Sigmoid colon (tissue), 7 donors: ENCODE results near the gene THAP10. TPM values are rescaled to one million over a fixed set of nuclear protein-coding genes. Genes with fewer than 3 reads are reported as not detected.

Experiments used
- DNase-seq: peaks from one replicate; pipeline ENCODE4 v3.0.0-alpha.2; 2019
- H3K27ac ChIP-seq, 4 donors: fragments of 200-600 bp; sonication (generic); one replicate each; pipeline ENCODE4 v1.5.1; 2016 to 2019; ENCODE audit warnings: mild to moderate bottlenecking in 1 of 4
- H3K27me3 ChIP-seq, 3 donors: fragments of 200-600 bp; sonication (generic); one replicate each; pipeline ENCODE4 v1.5.1; 2019; ENCODE audit warnings: mild to moderate bottlenecking in 1 of 3
- H3K36me3 ChIP-seq, 4 donors: fragments of 200-600 bp; sonication (generic); one replicate each; pipeline ENCODE4 v1.5.1; 2016 to 2019
- H3K4me1 ChIP-seq, 4 donors: fragments of 200-600 bp; sonication (generic); one replicate each; pipeline ENCODE4 v1.5.1; 2017 to 2019
- H3K4me3 ChIP-seq, 4 donors: fragments of 200-600 bp; sonication (generic); one replicate each; pipeline ENCODE4 v1.5.1; 2017 to 2019; ENCODE audit warnings: mild to moderate bottlenecking in 2 of 4, moderate library complexity in 1 of 4
- H3K9me3 ChIP-seq, 4 donors: fragments of 200-600 bp in 3 of 4; sonication (generic) in 3 of 4; one replicate each; pipeline versions ENCODE4 v1.5.1 to v1.6.1; 2013 to 2019
- EP300 ChIP-seq, 4 donors: sonication (generic); formaldehyde crosslinking; IDR thresholded peaks; one replicate each; pipeline ENCODE4 v1.6.1; 2017; ENCODE audit warnings: antibody characterized with exemption in 4 of 4
- POLR2A ChIP-seq, 2 donors: fragments of 450-650 bp; IDR thresholded peaks; one replicate each; pipeline ENCODE4 v1.6.1; 2016; ENCODE audit warnings: antibody characterized with exemption in 2 of 2, mild to moderate bottlenecking in 2 of 2, moderate library complexity in 2 of 2
- POLR2AphosphoS5 ChIP-seq, 4 donors: sonication (generic); formaldehyde crosslinking; IDR thresholded peaks; one replicate each; pipeline ENCODE4 v1.6.1; 2017; ENCODE audit warnings: antibody characterized with exemption in 4 of 4
- WGBS, 2 donors: extraction: QIAGEN DNeasy Blood & Tissue Kit; methylation state at CpG; one replicate each; pipeline ENCODE4 v1.1.7; 2013; 5-methylcytosine and 5-hydroxymethylcytosine counted together
- intact Hi-C: fragments of 100-400 bp; cut with DNase I; formaldehyde crosslinking; loops from one replicate; pipeline ENCODE4 v1.15.1; 2023
- polyA plus RNA-seq, 3 donors: library from polyadenylated mRNA; stranded (reverse); fragments of 200-250 nt; gene quantifications; one replicate each; pipeline ENCODE4 v1.2.3, GENCODE V29; 2013
- total RNA-seq, 4 donors: library from RNA; depleted of rRNA; stranded (reverse); fragments of >200 nt; gene quantifications; one replicate each; pipeline ENCODE4 v1.1.0, GENCODE V29; 2016
- TF ChIP-seq, protein P1 (sequence below), 4 experiments: fragments of 450-650 bp in 3 of 4; fragments of 200-600 bp in 1 of 4; IDR thresholded peaks; one replicate each; pipeline ENCODE4 v1.5.1; 2016 to 2019; ENCODE audit warnings: antibody characterized with exemption in 4 of 4, mild to moderate bottlenecking in 3 of 4, moderate library complexity in 2 of 4
- donor health status: healthy with polysubstance abuse.
- donor health status: Bipolar disorder and iron deficiency.
- donor health status: healthy.

The THAP10 gene
- total and polyA plus RNA-seq, 7 donors, result 1.1 to 3.6 (median 2.5) TPM

DNA sequence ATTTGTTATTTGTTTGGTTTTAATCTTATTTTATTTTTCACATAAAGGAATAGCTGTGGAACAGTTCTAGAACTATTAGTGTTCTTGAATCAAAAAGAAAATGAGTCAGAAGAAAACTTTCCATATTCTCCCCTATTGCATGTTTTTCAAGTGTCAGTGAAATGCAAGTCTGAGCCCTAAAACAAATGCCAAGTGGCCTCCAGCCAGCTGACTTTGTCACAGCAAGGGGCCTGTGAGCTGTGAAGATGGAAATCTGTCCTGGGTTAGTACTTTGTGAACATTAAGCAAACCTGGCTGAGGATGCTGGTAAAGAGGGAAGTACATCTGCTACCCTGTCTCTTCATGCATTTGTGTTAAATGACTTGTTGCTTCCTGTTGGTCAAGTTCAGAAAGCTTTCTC lies 14.6 kb upstream of the THAP10 start:
- Histone ChIP-seq H3K9me3 (peaks cover 0 to 6% (median 0%) of the 10 kb centered on the region in 4 donors), H3K4me3 (no peak overlapping the region), H3K27me3 (no peaks in the 10 kb centered on the region), H3K4me1 (no peaks in the 10 kb centered on the region), H3K36me3 (peaks cover 0 to 31% (median 0%) of the 10 kb centered on the region in 4 donors), H3K27ac (no peak overlapping the region)
- TF ChIP-seq POLR2A (IDR thresholded peaks at IDR 0.05) (no peak), EP300 (IDR thresholded peaks at IDR 0.05) (no peak)
- TF ChIP-seq, protein P1, sequence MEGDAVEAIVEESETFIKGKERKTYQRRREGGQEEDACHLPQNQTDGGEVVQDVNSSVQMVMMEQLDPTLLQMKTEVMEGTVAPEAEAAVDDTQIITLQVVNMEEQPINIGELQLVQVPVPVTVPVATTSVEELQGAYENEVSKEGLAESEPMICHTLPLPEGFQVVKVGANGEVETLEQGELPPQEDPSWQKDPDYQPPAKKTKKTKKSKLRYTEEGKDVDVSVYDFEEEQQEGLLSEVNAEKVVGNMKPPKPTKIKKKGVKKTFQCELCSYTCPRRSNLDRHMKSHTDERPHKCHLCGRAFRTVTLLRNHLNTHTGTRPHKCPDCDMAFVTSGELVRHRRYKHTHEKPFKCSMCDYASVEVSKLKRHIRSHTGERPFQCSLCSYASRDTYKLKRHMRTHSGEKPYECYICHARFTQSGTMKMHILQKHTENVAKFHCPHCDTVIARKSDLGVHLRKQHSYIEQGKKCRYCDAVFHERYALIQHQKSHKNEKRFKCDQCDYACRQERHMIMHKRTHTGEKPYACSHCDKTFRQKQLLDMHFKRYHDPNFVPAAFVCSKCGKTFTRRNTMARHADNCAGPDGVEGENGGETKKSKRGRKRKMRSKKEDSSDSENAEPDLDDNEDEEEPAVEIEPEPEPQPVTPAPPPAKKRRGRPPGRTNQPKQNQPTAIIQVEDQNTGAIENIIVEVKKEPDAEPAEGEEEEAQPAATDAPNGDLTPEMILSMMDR (IDR thresholded peaks at IDR 0.05), result no peak
- intact Hi-C loops, result no loop called here
- no peak for DNase-seq

DNA sequence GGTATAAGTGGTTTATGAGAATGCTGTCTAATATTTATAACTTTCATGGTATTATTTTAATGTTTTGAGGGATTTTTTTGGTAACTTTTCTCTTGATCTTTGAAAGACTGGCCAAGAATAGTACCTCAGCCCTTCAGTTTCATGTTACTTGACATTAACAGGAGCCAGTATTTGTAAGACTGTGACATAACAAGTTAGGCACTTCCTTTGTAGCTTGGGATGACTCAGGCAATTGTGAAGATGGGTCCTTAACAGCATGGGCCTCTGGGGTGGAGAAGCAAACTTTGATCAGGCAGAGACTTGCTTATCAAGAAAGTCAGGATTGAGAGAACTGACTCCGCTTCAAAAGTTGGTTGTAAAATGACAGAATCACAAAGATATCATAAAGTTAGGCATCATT lies 9.9 kb upstream of the THAP10 start:
- Histone ChIP-seq H3K27me3 (no peaks in the 10 kb centered on the region), H3K36me3 (peaks cover 0 to 34% (median 0%) of the 10 kb centered on the region in 4 donors), H3K4me1 (no peaks in the 10 kb centered on the region), H3K27ac (no peak overlapping the region), H3K4me3 (no peak overlapping the region), H3K9me3 (no peaks in the 10 kb centered on the region)
- TF ChIP-seq POLR2A (IDR thresholded peaks at IDR 0.05) (no peak), POLR2AphosphoS5 (IDR thresholded peaks at IDR 0.05) (no peak)
- TF ChIP-seq, protein P1 (IDR thresholded peaks at IDR 0.05), result no peak
- DNase-seq, result no peak
- WGBS, 2 donors, result 25 to 85% methylated on average over 1 of the region's 1 CpG
- intact Hi-C loops, result no loop called here

DNA sequence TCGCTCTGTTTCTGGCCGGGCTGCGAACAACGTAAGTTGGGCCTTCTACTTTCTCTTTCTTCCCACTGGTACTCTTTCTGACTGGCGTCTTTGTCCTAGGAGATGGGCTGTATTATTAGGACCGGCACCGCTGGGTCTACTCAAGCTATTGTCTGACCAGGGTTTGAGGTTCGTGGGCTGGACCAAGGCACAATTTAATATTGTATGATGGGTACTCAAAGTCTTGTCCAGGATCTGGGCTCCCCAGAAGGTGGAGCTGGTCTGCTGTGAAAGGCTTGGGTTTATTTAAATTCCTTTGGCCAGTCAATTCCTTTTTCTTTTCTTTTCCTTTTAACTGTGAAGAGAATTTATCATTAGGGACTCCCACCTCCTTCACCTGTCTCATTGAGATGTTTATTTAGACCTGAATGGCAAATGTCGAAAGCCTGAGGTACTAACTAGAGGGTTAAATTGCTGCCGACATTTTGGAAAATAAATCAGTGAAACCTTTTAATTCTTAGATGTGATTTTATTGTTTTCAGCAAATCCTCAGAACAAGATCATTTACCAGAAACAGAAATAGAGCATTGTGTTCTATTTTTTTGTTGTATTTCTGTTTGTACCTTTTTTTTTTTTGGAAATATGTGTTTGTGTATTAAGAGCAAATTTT lies 803 bp upstream of the THAP10 start:
- intact Hi-C loops, result loop anchor here (5.0 kb wide), 3 partner anchors 41 to 549 kb away; partner anchors contain the start of gene LARP6
- peaks cover 0 to 12% (median 0%) of the 10 kb centered on the region in 4 donors for H3K36me3 ChIP-seq
- no peaks in the 10 kb centered on the region for H3K9me3 ChIP-seq
- H3K27me3 ChIP-seq, result no peaks in the 10 kb centered on the region
- peak overlapping the region; percentile 60 to 83 (median 78) for H3K4me3 ChIP-seq
- TF ChIP-seq, protein P1 (IDR thresholded peaks at IDR 0.05), result peak in 3 of 4 experiments; percentile 21 to 35 (median 27)
- no peak for TF ChIP-seq POLR2A (IDR thresholded peaks at IDR 0.05)
- WGBS, 2 donors, result 5 to 7% methylated on average over 10 of the region's 10 CpGs
- no peak for DNase-seq
- peak overlapping the region; percentile 76 to 83 (median 80) for H3K27ac ChIP-seq
- H3K4me1 ChIP-seq, result peaks cover 0 to 22% (median 16%) of the 10 kb centered on the region in 4 donors

DNA sequence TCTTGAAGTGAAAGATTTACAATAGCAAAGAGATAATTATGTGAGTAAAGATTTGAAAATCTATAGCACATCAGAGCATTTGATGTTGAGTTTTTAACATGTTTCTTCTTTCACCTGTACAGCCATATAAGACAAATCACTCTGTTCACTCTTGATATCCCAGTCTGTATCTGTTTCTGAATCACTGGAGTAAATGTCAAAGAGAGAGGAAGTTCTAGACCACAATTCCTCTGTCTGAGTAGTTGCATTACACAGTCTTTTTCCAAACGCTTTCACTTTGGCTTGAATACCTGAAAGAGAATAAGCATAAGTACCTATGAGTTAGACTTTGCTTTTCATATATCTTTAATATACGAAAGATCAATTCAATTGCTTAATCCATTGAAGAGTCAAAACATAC lies 9.9 kb downstream of the THAP10 start:
- H3K36me3 ChIP-seq, result no peaks in the 10 kb centered on the region
- no peaks in the 10 kb centered on the region for H3K9me3 ChIP-seq
- no peaks in the 10 kb centered on the region for H3K27me3 ChIP-seq
- H3K4me3 ChIP-seq, result no peak overlapping the region
- H3K27ac ChIP-seq, result no peak overlapping the region
- no peaks in the 10 kb centered on the region for H3K4me1 ChIP-seq
- 75 to 82% methylated on average over 2 of the region's 2 CpGs for WGBS, 2 donors
- no peak for DNase-seq
- intact Hi-C loops, result no loop called here
- TF ChIP-seq POLR2A (IDR thresholded peaks at IDR 0.05) (no peak), POLR2AphosphoS5 (IDR thresholded peaks at IDR 0.05) (no peak), EP300 (IDR thresholded peaks at IDR 0.05) (no peak)
- TF ChIP-seq, protein P1 (IDR thresholded peaks at IDR 0.05), result no peak

DNA sequence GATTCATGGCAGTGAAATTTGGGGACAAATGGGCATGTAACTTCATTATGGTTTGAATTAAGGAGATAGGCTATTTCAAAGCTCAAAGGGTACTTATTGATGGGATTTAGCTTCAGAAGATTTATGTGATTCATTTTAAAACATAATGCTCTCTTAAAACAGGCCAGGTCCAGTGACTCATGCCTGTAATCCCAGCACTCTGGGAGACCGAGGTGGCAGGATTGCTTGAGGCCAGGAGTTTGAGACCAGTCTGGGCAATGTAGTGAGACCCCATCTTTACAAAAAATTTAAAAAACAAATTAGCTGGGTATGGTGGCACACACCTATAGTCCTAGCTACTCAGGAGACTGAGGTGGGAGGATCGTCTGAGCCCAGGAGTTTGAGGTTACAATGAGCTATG lies 11.5 kb downstream of the THAP10 start:
- Histone ChIP-seq H3K27ac (no peak overlapping the region), H3K27me3 (no peaks in the 10 kb centered on the region), H3K36me3 (no peaks in the 10 kb centered on the region), H3K4me1 (no peaks in the 10 kb centered on the region), H3K4me3 (no peak overlapping the region), H3K9me3 (no peaks in the 10 kb centered on the region)
- intact Hi-C loops, result no loop called here
- TF ChIP-seq EP300 (IDR thresholded peaks at IDR 0.05), result no peak
- TF ChIP-seq, protein P1 (IDR thresholded peaks at IDR 0.05), result no peak
- TF ChIP-seq POLR2A (IDR thresholded peaks at IDR 0.05), result no peak
- no peak for TF ChIP-seq POLR2AphosphoS5 (IDR thresholded peaks at IDR 0.05)
- no peak for DNase-seq
- WGBS, 2 donors, result 92% methylated on average over 2 of the region's 2 CpGs
